HEK293 (cell line): ENCODE results near the gene MDGA2.

Experiments used
- CTCF ChIA-PET: fragments of 350-600 bp; formaldehyde crosslinking; extraction: SDS; loops from one replicate; lab custom pipeline; 2021; ENCODE audit warnings: antibody characterized with exemption; lab: Yijun Ruan, JAX
- POLR2A ChIA-PET: fragments of 300-600 bp; formaldehyde crosslinking; extraction: SDS; loops from one replicate; lab custom pipeline; 2020; ENCODE audit warnings: antibody characterized with exemption, inconsistent platforms; lab: Yijun Ruan, JAX
- H3K27ac ChIP-seq: fragments of 200-500 bp; sonication (Bioruptor generic); 2 replicates; pipeline ENCODE4 v1.5.1; 2014; ENCODE audit warnings: low read depth, low read length, control low read depth, inconsistent platforms; ENCODE audit errors: extremely low read depth
- H3K36me3 ChIP-seq, 2 experiments: fragments of 200-500 bp in 1 of 2; sonication (Bioruptor generic) in 1 of 2; 1 replicate in 1 of 2; 2 replicates in 1 of 2; pipeline ENCODE4 v1.5.1; 2014 to 2017; ENCODE audit warnings: inconsistent platforms in 2 of 2, low read length in 2 of 2; ENCODE audit not compliant: control insufficient read depth in 2 of 2, insufficient read depth in 1 of 2
- H3K4me1 ChIP-seq: fragments of 200-500 bp; sonication (Bioruptor generic); 2 replicates; pipeline ENCODE4 v1.5.1; 2014; ENCODE audit warnings: mild to moderate bottlenecking, low read length, inconsistent platforms; ENCODE audit not compliant: control insufficient read depth, insufficient read depth
- H3K4me3 ChIP-seq: 2 replicates; pipeline ENCODE4 v1.5.1; 2011; ENCODE audit warnings: low read depth, mild to moderate bottlenecking, control low read depth, low read length, moderate library complexity
- H3K9me3 ChIP-seq: fragments of 200-500 bp; sonication (Bioruptor generic); 2 replicates; pipeline ENCODE4 v1.5.1; 2014; ENCODE audit warnings: low read depth, low read length, inconsistent platforms; ENCODE audit not compliant: control insufficient read depth, insufficient read depth
- BCL6B ChIP-seq: fragments of 450-650 bp; formaldehyde crosslinking; IDR thresholded peaks from 2 replicates; pipeline ENCODE4 v1.5.1; 2017; ENCODE audit warnings: missing biosample characterization, missing genetic modification characterization
- PRDM1 ChIP-seq: fragments of 450-650 bp; formaldehyde crosslinking; IDR thresholded peaks from 2 replicates; pipeline ENCODE4; 2016; ENCODE audit warnings: missing biosample characterization, missing genetic modification characterization
- SALL2 ChIP-seq: fragments of 450-650 bp; formaldehyde crosslinking; IDR thresholded peaks from 2 replicates; pipeline ENCODE4 v1.5.0; 2017; ENCODE audit warnings: missing biosample characterization, mild to moderate bottlenecking, missing genetic modification characterization, borderline replicate concordance
- ZBTB7A ChIP-seq: fragments of 450-650 bp; formaldehyde crosslinking; IDR thresholded peaks from 2 replicates; pipeline ENCODE4 v1.5.1; 2016; ENCODE audit warnings: low read depth, missing biosample characterization, missing genetic modification characterization
- ZBTB8A ChIP-seq: fragments of 450-650 bp; formaldehyde crosslinking; IDR thresholded peaks from 2 replicates; pipeline ENCODE4 v1.5.1; 2016; ENCODE audit warnings: missing biosample characterization, missing genetic modification characterization
- ZFP69B ChIP-seq: fragments of 450-650 bp; formaldehyde crosslinking; IDR thresholded peaks from 2 replicates; pipeline ENCODE4 v1.5.1; 2016; ENCODE audit warnings: missing biosample characterization, missing genetic modification characterization
- ZNF140 ChIP-seq: fragments of 450-650 bp; formaldehyde crosslinking; IDR thresholded peaks from 2 replicates; pipeline ENCODE4 v1.5.1; 2016; ENCODE audit warnings: missing biosample characterization, missing genetic modification characterization
- ZNF433 ChIP-seq: fragments of 450-650 bp; formaldehyde crosslinking; IDR thresholded peaks from 2 replicates; pipeline ENCODE4 v1.5.1; 2016; ENCODE audit warnings: missing biosample characterization, missing genetic modification characterization, low read depth
- ZNF558 ChIP-seq: fragments of 450-650 bp; formaldehyde crosslinking; IDR thresholded peaks from 2 replicates; pipeline ENCODE4 v1.5.1; 2016; ENCODE audit warnings: missing biosample characterization, missing genetic modification characterization
- ZNF561 ChIP-seq: fragments of 450-650 bp; IDR thresholded peaks from 2 replicates; pipeline ENCODE4 v1.5.1; 2018; ENCODE audit warnings: missing biosample characterization, missing genetic modification characterization, borderline replicate concordance
- ZNF624 ChIP-seq: fragments of 450-650 bp; formaldehyde crosslinking; IDR thresholded peaks from 2 replicates; pipeline ENCODE4 v1.5.1; 2017; ENCODE audit warnings: missing biosample characterization, missing genetic modification characterization
- ZNF670 ChIP-seq: fragments of 450-650 bp; formaldehyde crosslinking; IDR thresholded peaks from 2 replicates; pipeline ENCODE4 v1.5.1; 2016; ENCODE audit warnings: missing biosample characterization, missing genetic modification characterization, low read depth
- ZNF792 ChIP-seq: fragments of 450-650 bp; formaldehyde crosslinking; IDR thresholded peaks from 2 replicates; pipeline ENCODE4 v1.5.1; 2016; ENCODE audit warnings: missing biosample characterization, missing genetic modification characterization
- TF ChIP-seq, protein P1 (sequence below): fragments of 450-650 bp; formaldehyde crosslinking; IDR thresholded peaks from 2 replicates; pipeline ENCODE4 v1.5.1; 2016; ENCODE audit warnings: missing biosample characterization, missing genetic modification characterization
- TF ChIP-seq, protein P2 (sequence below): fragments of 450-650 bp; formaldehyde crosslinking; IDR thresholded peaks from 2 replicates; pipeline ENCODE4 v1.5.1; 2016; ENCODE audit warnings: missing biosample characterization, missing genetic modification characterization
- TF ChIP-seq, protein P3 (sequence below): fragments of 450-650 bp; formaldehyde crosslinking; IDR thresholded peaks from 2 replicates; pipeline ENCODE4 v1.5.1; 2016; ENCODE audit warnings: missing biosample characterization, missing genetic modification characterization

MDGA2 gene

DNA sequence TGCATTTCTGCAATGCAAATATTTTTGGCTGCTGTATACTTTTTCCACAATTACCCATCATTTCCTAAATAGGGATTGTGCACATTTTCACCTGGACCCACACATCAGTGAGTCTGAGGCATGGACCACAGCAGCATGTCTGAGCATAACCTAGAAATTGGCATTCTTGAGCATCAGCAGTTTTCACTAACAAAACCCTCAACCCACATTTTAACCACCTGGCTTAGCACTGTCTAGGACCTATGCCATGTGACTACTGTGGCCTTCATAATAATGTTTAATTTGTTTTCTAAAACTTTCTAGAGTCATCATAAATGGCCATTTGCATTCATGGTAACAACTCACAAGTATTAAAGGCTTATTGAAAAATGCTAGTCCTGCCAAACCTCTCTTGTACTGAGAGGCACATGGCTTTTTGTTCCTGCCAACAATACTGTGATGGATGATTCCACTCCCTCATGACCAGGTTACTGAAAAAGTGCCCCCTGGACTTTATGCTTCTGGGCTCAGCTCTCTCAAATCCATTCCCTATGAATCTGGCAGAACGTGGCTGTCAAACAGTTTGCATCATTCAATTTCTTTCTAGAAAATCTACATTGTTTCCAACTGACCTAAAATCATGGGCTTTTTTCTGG, 240.0 kb downstream of the MDGA2 start (continued):
- no peak for TF ChIP-seq ZFP69B (tag by site-specific recombination)
- no peak for TF ChIP-seq ZNF561 (tag by site-specific recombination)
- no peak for TF ChIP-seq ZBTB7A (tag by site-specific recombination)
- no peak for TF ChIP-seq ZNF140 (tag by site-specific recombination)
- no peak for TF ChIP-seq ZNF558 (tag by site-specific recombination)
- TF ChIP-seq BCL6B (tag by site-specific recombination) = no peak
- TF ChIP-seq PRDM1 (tag by site-specific recombination) = no peak
- TF ChIP-seq ZNF433 (tag by site-specific recombination) = no peak
- TF ChIP-seq, protein P1, sequence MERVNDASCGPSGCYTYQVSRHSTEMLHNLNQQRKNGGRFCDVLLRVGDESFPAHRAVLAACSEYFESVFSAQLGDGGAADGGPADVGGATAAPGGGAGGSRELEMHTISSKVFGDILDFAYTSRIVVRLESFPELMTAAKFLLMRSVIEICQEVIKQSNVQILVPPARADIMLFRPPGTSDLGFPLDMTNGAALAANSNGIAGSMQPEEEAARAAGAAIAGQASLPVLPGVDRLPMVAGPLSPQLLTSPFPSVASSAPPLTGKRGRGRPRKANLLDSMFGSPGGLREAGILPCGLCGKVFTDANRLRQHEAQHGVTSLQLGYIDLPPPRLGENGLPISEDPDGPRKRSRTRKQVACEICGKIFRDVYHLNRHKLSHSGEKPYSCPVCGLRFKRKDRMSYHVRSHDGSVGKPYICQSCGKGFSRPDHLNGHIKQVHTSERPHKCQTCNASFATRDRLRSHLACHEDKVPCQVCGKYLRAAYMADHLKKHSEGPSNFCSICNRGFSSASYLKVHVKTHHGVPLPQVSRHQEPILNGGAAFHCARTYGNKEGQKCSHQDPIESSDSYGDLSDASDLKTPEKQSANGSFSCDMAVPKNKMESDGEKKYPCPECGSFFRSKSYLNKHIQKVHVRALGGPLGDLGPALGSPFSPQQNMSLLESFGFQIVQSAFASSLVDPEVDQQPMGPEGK = no peak
- no peak for TF ChIP-seq ZNF670 (tag by site-specific recombination)

- no peaks in the 10 kb centered on the region for H3K36me3 ChIP-seq
Measured at GRCh38 chr14:47427629-47428028, 247.8 kb downstream of the MDGA2 start.

DNA sequence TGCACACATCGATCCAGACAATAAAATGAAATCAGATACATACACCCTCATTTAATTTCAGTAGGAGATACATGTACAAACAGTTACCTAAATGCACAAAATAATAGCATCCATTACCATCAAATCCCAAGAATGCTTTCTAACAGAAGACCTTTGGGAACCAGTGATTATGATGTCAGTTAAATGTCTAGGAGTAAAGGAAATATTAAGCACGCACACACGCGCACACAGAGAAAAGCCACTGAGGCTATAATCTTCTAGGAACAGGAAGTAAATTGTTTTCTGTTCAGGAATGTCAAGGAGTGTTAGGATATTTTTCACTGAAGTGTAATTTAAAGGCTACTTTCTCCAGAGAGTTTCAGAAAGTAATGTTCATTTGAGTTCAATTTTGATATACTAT, 250.1 kb downstream of the MDGA2 start:
- Histone ChIP-seq H3K4me3 (no peak overlapping the region), H3K9me3 (no peaks in the 10 kb centered on the region), H3K27ac (no peak overlapping the region), H3K36me3 (no peaks in the 10 kb centered on the region), H3K4me1 (no peaks in the 10 kb centered on the region)
- ChIA-PET POLR2A (no interaction called here), CTCF (no interaction called here)
- TF ChIP-seq PRDM1 (tag by site-specific recombination) = no peak

More at GRCh38 chr14:47427629-47428028, 247.8 kb downstream of the MDGA2 start:
- ChIA-PET CTCF (no interaction called here), POLR2A (no interaction called here)
- no peaks in the 10 kb centered on the region for H3K9me3 ChIP-seq
- no peak overlapping the region for H3K27ac ChIP-seq
- H3K4me1 ChIP-seq = no peaks in the 10 kb centered on the region
- TF ChIP-seq ZNF792 (tag by site-specific recombination) = no peak
- no peak for TF ChIP-seq ZNF561 (tag by site-specific recombination)
- TF ChIP-seq ZNF624 (tag by site-specific recombination) = no peak
- no peak for TF ChIP-seq ZBTB8A (tag by site-specific recombination)
- no peak for TF ChIP-seq SALL2 (tag by site-specific recombination)
- TF ChIP-seq, protein P2, sequence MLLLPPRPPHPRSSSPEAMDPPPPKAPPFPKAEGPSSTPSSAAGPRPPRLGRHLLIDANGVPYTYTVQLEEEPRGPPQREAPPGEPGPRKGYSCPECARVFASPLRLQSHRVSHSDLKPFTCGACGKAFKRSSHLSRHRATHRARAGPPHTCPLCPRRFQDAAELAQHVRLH (tag by site-specific recombination) = no peak
- TF ChIP-seq, protein P3, sequence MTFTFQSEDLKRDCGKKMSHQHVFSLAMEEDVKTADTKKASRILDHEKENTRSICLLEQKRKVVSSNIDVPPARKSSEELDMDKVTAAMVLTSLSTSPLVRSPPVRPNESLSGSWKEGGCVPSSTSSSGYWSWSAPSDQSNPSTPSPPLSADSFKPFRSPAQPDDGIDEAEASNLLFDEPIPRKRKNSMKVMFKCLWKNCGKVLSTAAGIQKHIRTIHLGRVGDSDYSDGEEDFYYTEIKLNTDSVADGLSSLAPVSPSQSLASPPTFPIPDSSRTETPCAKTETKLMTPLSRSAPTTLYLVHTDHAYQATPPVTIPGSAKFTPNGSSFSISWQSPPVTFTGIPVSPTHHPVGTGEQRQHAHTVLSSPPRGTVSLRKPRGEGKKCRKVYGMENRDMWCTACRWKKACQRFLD = no peak
- no peak overlapping the region for H3K4me3 ChIP-seq
